HCT116 (cell line): Measurements from ENCODE around the gene PPP4R3A. TPM values are rescaled to one million over a fixed set of nuclear protein-coding genes. Genes with fewer than 3 reads are reported as not detected.

ENCODE experiments used
- ATAC-seq: fragments of 200-7000 bp; cut with Tn5 transposase; 2 replicates; pipeline ENCODE4 v1.9.1; 2020; ENCODE audit warnings: mild to moderate bottlenecking, moderate library complexity
- BruUV-seq: library from RNA; stranded (reverse); fragments of 400-500 nt; replicated peaks from 2 replicates; lab custom pipeline; 2021; lab: Mats Ljungman, UMichigan
- CTCF ChIA-PET: fragments of 300-600 bp; sonication (Branson Sonifier 250); formaldehyde crosslinking; loops from one replicate; lab custom pipeline; 2021; ENCODE audit warnings: antibody characterized with exemption; lab: Charles Lee
- POLR2A ChIA-PET: fragments of 300-600, 350-600 bp; sonication (Branson Sonifier 250); formaldehyde crosslinking; loops from one replicate; lab custom pipeline; 2021; ENCODE audit warnings: antibody characterized with exemption; lab: Charles Lee
- RAD21 ChIA-PET, 2 experiments: fragments of 300-600 bp; sonication (Branson Sonifier 250); formaldehyde crosslinking; loops; one replicate each; lab custom pipeline; 2023; ENCODE audit warnings: low total read pairs in 2 of 2; ENCODE audit not compliant: uncharacterized antibody in 2 of 2, unreplicated experiment in 2 of 2, low non-redundant PET in 1 of 2; lab: Charles Lee
- DNase-seq: peaks from one replicate; pipeline ENCODE4 v3.0.0-alpha.2; 2010; ENCODE audit warnings: low read depth, low spot score
- H2AFZ ChIP-seq: fragments of 200-600 bp; shearing (Covaris generic), sonication (generic); 2 replicates; pipeline ENCODE4 v1.6.1; 2017; ENCODE audit warnings: low read depth, mixed run types, mixed read lengths, antibody characterized with exemption, low read length; ENCODE audit not compliant: poor library complexity, severe bottlenecking
- H3K27ac ChIP-seq: 2 replicates; pipeline ENCODE4 v1.5.1; 2012; ENCODE audit warnings: low read depth, low read length
- H3K27me3 ChIP-seq: fragments of 200-600 bp; sonication (generic); 2 replicates; pipeline ENCODE4 v1.6.1; 2016; ENCODE audit warnings: mixed run types, low read length, mixed read lengths; ENCODE audit not compliant: insufficient read depth
- H3K36me3 ChIP-seq, 2 experiments: fragments of 200-500 bp in 1 of 2; fragments of 200-600 bp in 1 of 2; sonication (Bioruptor generic) in 1 of 2; sonication (generic) in 1 of 2; 2 replicates each; pipeline versions ENCODE4 v1.5.1 to v1.6.1; 2014 to 2016; ENCODE audit warnings: low read length in 2 of 2, inconsistent platforms in 1 of 2, mixed read lengths in 1 of 2, mixed run types in 1 of 2; ENCODE audit not compliant: insufficient read depth in 2 of 2, control insufficient read depth in 1 of 2
- H3K4me1 ChIP-seq, 2 experiments: fragments of 200-600 bp in 1 of 2; sonication (generic) in 1 of 2; 2 replicates each; pipeline versions ENCODE4 v1.5.1 to v1.6.1; 2012 to 2017; ENCODE audit warnings: low read length in 2 of 2, inconsistent platforms in 1 of 2, mild to moderate bottlenecking in 1 of 2, mixed read lengths in 1 of 2, mixed run types in 1 of 2, moderate library complexity in 1 of 2; ENCODE audit not compliant: insufficient read depth in 2 of 2, control insufficient read depth in 1 of 2
- H3K4me2 ChIP-seq: fragments of 200-600 bp; sonication (generic); 2 replicates; pipeline ENCODE4 v1.6.1; 2017; ENCODE audit warnings: mixed run types, low read length, mixed read lengths
- H3K4me3 ChIP-seq, 2 experiments: fragments of 200-600 bp in 1 of 2; sonication (generic) in 1 of 2; replicated peaks in 1 of 2; 2 replicates each; pipeline ENCODE4 v1.5.1; 2011 to 2016; ENCODE audit warnings: low read length in 2 of 2, control low read depth in 1 of 2, low read depth in 1 of 2, mild to moderate bottlenecking in 1 of 2, mixed read lengths in 1 of 2, mixed run types in 1 of 2
- H3K79me2 ChIP-seq: fragments of 200-600 bp; sonication (generic); 2 replicates; pipeline ENCODE4 v1.6.1; 2017; ENCODE audit warnings: mild to moderate bottlenecking, mixed run types, low read length, moderate library complexity, mixed read lengths; ENCODE audit not compliant: insufficient read depth
- H3K9ac ChIP-seq: fragments of 200-600 bp; sonication (generic); 2 replicates; pipeline ENCODE4 v1.6.1; 2016; ENCODE audit warnings: low read length, mixed read lengths
- H3K9me2 ChIP-seq: fragments of 200-600 bp; sonication (generic), shearing (Covaris generic); 2 replicates; pipeline ENCODE4 v1.6.1; 2017; ENCODE audit warnings: mixed run types, mild to moderate bottlenecking, moderate library complexity; ENCODE audit not compliant: insufficient read depth
- H3K9me3 ChIP-seq, 2 experiments: fragments of 200-500 bp in 1 of 2; fragments of 200-600 bp in 1 of 2; sonication (Bioruptor generic) in 1 of 2; sonication (generic) in 1 of 2; 2 replicates each; pipeline ENCODE4 v1.6.1; 2014 to 2017; ENCODE audit warnings: low read length in 2 of 2, mixed read lengths in 2 of 2, inconsistent platforms in 1 of 2, low read depth in 1 of 2, mild to moderate bottlenecking in 1 of 2, mixed run types in 1 of 2, moderate library complexity in 1 of 2; ENCODE audit not compliant: control insufficient read depth in 1 of 2, insufficient read depth in 1 of 2
- H4K20me1 ChIP-seq: fragments of 200-600 bp; sonication (generic), shearing (Covaris generic); 2 replicates; pipeline ENCODE4 v1.6.1; 2017; ENCODE audit warnings: mixed run types, mild to moderate bottlenecking, moderate library complexity; ENCODE audit not compliant: insufficient read depth
- ATF3 ChIP-seq: IDR thresholded peaks from 2 replicates; pipeline ENCODE4 v1.6.1; 2012
- CBX3 ChIP-seq: IDR thresholded peaks from 2 replicates; pipeline ENCODE4 v1.6.1; 2012; ENCODE audit warnings: low read depth
- CEBPB ChIP-seq: IDR thresholded peaks from 2 replicates; pipeline ENCODE4 v1.6.1; 2012; ENCODE audit warnings: low read depth
- CTCF ChIP-seq, 3 experiments: fragments of 200-600 bp in 1 of 3; sonication (generic) in 1 of 3; IDR thresholded peaks in 2 of 3; conservative IDR thresholded peaks in 1 of 3; 2 replicates each; pipeline ENCODE4 v1.5.1; 2012 to 2017; ENCODE audit warnings: low read depth in 2 of 3, low read length in 2 of 3, antibody characterized with exemption in 1 of 3, borderline replicate concordance in 1 of 3, control low read depth in 1 of 3, mild to moderate bottlenecking in 1 of 3, mixed read lengths in 1 of 3, mixed run types in 1 of 3, moderate library complexity in 1 of 3; ENCODE audit not compliant: insufficient read depth in 1 of 3
- EZH2 ChIP-seq: fragments of 200-600 bp; sonication (generic); IDR thresholded peaks from 2 replicates; pipeline ENCODE4 v1.6.1; 2017; ENCODE audit warnings: antibody characterized with exemption, mixed run types
- JUND ChIP-seq: IDR thresholded peaks from 2 replicates; pipeline ENCODE4 v1.6.1; 2012
- MAX ChIP-seq: IDR thresholded peaks from 2 replicates; pipeline ENCODE4 v1.6.1; 2012
- POLR2AphosphoS5 ChIP-seq: IDR thresholded peaks from 2 replicates; pipeline ENCODE4 v1.6.1; 2011; ENCODE audit warnings: mild to moderate bottlenecking, low read depth, low read length, moderate library complexity
- RAD21 ChIP-seq: IDR thresholded peaks from 2 replicates; pipeline ENCODE4 v1.6.1; 2012; ENCODE audit warnings: low read depth, mild to moderate bottlenecking
- SRF ChIP-seq: IDR thresholded peaks from 2 replicates; pipeline ENCODE4 v1.6.1; 2012; ENCODE audit warnings: low read depth
- ZBTB33 ChIP-seq: IDR thresholded peaks from 2 replicates; pipeline ENCODE4 v1.6.1; 2011; ENCODE audit warnings: mild to moderate bottlenecking, low read length, moderate library complexity; ENCODE audit not compliant: insufficient replicate concordance; ENCODE audit errors: extremely low read depth
- ZFX ChIP-seq: fragments of 450-650 bp; IDR thresholded peaks from 2 replicates; pipeline ENCODE4 v1.6.1; 2017
- intact Hi-C: fragments of 100-400 bp; cut with micrococcal nuclease; formaldehyde crosslinking; loops from 2 replicates; pipeline ENCODE4 v1.10.0; 2022
- total RNA-seq: library from RNA; stranded (reverse); gene quantifications from one replicate; pipeline ENCODE4 v1.2.1, GENCODE V29; 2021; ENCODE audit not compliant: unreplicated experiment

PPP4R3A gene
- total RNA-seq, 1 experiment from 2014 or later, result 67.7 TPM

- ChIA-PET CTCF (no interaction called here), RAD21 (no interaction called here), POLR2A (no interaction called here)
- DNase-seq, result no peak
- Histone ChIP-seq H2AFZ (no peak overlapping the region), H3K4me3 (no peak overlapping the region), H3K27me3 (no peaks in the 10 kb centered on the region), H3K4me2 (no peak overlapping the region), H3K9ac (no peak overlapping the region), H3K27ac (no peak overlapping the region), H3K9me2 (no peaks in the 10 kb centered on the region), H4K20me1 (no peaks in the 10 kb centered on the region), H3K36me3 (no peaks in the 10 kb centered on the region), H3K79me2 (no peaks in the 10 kb centered on the region), H3K9me3 (no peaks in the 10 kb centered on the region), H3K4me1 (peaks cover 0 to 7% of the 10 kb centered on the region in 2 experiments; a peak in 2 of 4 replicates)
- TF ChIP-seq MAX (no peak), ZFX (no peak)
- no TSS peak for BruUV-seq
- no peak for ATAC-seq
- intact Hi-C loops, result no loop called here
Observed at GRCh38 chr14:91520138-91520537, 10.0 kb upstream of the PPP4R3A start.

GRCh38 chr14:91519239-91520036 lies 9.3 kb upstream of the PPP4R3A start:
- no peak overlapping the region for H3K9ac ChIP-seq
- no peaks in the 10 kb centered on the region for H4K20me1 ChIP-seq
- H3K9me2 ChIP-seq, result no peaks in the 10 kb centered on the region
- H3K79me2 ChIP-seq, result no peaks in the 10 kb centered on the region
- no TSS peak for BruUV-seq
- H3K4me2 ChIP-seq, result no peak overlapping the region
- ChIA-PET POLR2A (no interaction called here), RAD21 (no interaction called here), CTCF (no interaction called here)
- H3K36me3 ChIP-seq, result no peaks in the 10 kb centered on the region
- H3K27ac ChIP-seq, result no peak overlapping the region
- H3K4me1 ChIP-seq, result peaks cover 0 to 7% of the 10 kb centered on the region in 2 experiments; a peak in 2 of 4 replicates
- intact Hi-C loops, result loop anchor here (10.0 kb wide), 1 partner anchor 395 kb away; no protein-coding TSS in a partner anchor
- DNase-seq, result no peak
- H3K27me3 ChIP-seq, result no peaks in the 10 kb centered on the region
- no peak overlapping the region for H2AFZ ChIP-seq
- H3K9me3 ChIP-seq, result no peaks in the 10 kb centered on the region
- no peak overlapping the region for H3K4me3 ChIP-seq
- no peak for ATAC-seq
- no peak for TF ChIP-seq ATF3
- TF ChIP-seq MAX, result no peak
- no peak for TF ChIP-seq CEBPB
- no peak for TF ChIP-seq JUND
- TF ChIP-seq ZBTB33, result no peak
- TF ChIP-seq CTCF (IDR thresholded peaks at IDR 0.05 in 2 of 3, conservative IDR thresholded peaks at IDR 0.05 in 1 of 3; ENCODE audit: borderline replicate concordance in 1 of 3, insufficient read depth in 1 of 3, low read depth in 2 of 3, low read length in 2 of 3), result no peak
- no peak for TF ChIP-seq CBX3
- TF ChIP-seq SRF, result no peak
- no peak for TF ChIP-seq POLR2AphosphoS5
- no peak for TF ChIP-seq EZH2
- TF ChIP-seq RAD21, result no peak
- TF ChIP-seq ZFX, result no peak
